ENCODE results near the gene MSRB1.
"Not testable (repeated sequence)": the region's sequence is repeated elsewhere in the genome, so short reads cannot be mapped to it uniquely, and the experiment has no call there.

Gene MSRB1

DNA sequence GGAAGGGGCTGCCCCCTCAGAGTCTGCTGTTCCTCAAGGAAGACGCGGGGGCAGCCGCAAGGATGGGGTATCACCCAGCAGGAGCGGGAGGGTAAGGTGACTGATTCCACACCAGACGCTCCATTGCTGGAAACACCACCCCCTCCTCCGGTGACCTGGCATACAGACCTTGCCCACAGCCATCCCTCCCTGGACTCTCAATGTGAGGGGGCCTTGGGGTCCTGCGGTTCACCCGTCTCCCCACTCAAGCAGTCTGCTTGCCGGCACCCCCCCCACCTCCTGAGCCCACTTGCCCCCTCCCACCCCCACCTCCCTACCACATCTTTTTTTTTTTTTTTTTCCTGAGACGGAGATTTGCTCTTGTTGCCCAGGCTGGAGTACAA is 12.7 kb downstream of the MSRB1 start:
- no peak for DNase-seq
- TF ChIP-seq GATA1 (IDR thresholded peaks at IDR 0.05; ENCODE audit: low read depth, low read length), result no peak
- no peak for TF ChIP-seq POLR2A (IDR thresholded peaks at IDR 0.05; ENCODE audit: low read length)

- DNase-seq, result peak; percentile 90 to 94
- no peak for TF ChIP-seq GATA1 (IDR thresholded peaks at IDR 0.05; ENCODE audit: low read depth, low read length)
- TF ChIP-seq POLR2A (IDR thresholded peaks at IDR 0.05; ENCODE audit: low read length), result no peak
These were observed 13.2 kb downstream of the MSRB1 start for GRCh38 chr16:1929578-1930337.

DNA sequence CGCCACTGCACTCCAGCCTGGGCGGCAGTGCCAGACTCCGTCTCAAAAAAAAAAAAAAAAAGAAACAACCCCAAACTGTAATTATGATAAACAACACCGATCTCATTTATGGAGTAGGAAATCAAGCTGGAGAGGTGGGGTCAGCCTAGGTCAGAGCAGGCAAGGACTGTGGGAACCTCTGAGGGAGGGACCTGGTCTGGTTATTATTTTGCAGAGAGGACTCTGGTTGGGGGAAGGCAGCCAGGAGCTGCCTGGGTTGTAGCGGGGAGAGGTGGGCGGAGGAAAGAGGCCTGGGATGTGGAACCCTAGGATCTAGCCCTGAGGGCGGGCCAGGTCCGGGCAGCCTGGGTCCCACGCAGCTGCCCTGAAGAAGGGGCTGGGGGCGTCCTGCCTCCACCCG is 13.9 kb downstream of the MSRB1 start:
- DNase-seq, result no peak
- no peak for TF ChIP-seq POLR2A (IDR thresholded peaks at IDR 0.05; ENCODE audit: low read length)
- no peak for TF ChIP-seq GATA1 (IDR thresholded peaks at IDR 0.05; ENCODE audit: low read depth, low read length)

DNA sequence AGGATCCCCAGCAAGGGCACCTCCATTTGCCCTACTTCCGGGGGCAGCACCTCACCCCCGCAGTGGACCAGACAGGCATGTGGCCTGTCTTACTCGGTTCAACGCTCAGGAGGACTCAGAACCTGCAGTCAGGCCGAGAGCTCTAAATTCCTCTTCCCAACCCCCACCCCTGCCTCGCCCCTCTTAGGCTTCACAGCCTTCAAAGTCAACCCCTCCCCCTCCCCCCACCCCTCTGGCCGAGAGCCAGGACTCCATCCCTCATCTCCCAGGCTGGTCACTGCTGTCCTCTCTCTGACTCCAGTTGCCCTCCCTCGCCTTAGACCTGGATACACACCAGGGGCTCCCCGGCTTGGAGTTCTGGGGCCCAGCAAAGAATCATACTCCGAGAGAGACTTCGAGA is 16.7 kb downstream of the MSRB1 start:
- no peak for TF ChIP-seq POLR2A (IDR thresholded peaks at IDR 0.05; ENCODE audit: low read length)
- TF ChIP-seq GATA1 (IDR thresholded peaks at IDR 0.05; ENCODE audit: low read depth, low read length), result no peak
- DNase-seq, result no peak

GRCh38 chr16:1924095-1924494 is 18.9 kb downstream of the MSRB1 start:
- no peak for DNase-seq
- TF ChIP-seq GATA1 (IDR thresholded peaks at IDR 0.05; ENCODE audit: low read depth, low read length) (no peak), POLR2A (IDR thresholded peaks at IDR 0.05; ENCODE audit: low read length) (no peak)

- no peak for DNase-seq
- TF ChIP-seq GATA1 (IDR thresholded peaks at IDR 0.05; ENCODE audit: low read depth, low read length), result no peak
- no peak for TF ChIP-seq POLR2A (IDR thresholded peaks at IDR 0.05; ENCODE audit: low read length)
These were observed 19.5 kb downstream of the MSRB1 start for GRCh38 chr16:1923299-1924034.

DNA sequence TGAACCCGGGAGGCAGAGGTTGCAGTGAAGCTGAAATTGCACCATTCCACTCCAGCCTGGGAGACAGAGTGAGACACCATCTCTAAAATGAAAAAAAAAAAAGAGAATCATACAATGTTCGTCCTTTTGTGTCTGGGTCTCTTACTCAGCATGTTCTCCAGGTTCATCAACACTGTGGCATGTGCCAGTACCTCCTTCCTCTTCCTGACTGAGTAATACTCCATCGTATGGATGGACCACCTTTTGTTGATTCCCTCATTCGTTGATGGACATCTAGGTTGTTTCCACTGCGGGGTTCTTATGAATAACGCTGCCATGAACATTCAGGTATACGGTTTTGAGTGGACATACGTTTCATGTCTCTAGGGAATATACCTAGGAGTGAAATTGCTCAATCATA is 20.6 kb downstream of the MSRB1 start:
- TF ChIP-seq GATA1 (IDR thresholded peaks at IDR 0.05; ENCODE audit: low read depth, low read length) (no peak), POLR2A (IDR thresholded peaks at IDR 0.05; ENCODE audit: low read length) (no peak)
- no peak for DNase-seq

DNA sequence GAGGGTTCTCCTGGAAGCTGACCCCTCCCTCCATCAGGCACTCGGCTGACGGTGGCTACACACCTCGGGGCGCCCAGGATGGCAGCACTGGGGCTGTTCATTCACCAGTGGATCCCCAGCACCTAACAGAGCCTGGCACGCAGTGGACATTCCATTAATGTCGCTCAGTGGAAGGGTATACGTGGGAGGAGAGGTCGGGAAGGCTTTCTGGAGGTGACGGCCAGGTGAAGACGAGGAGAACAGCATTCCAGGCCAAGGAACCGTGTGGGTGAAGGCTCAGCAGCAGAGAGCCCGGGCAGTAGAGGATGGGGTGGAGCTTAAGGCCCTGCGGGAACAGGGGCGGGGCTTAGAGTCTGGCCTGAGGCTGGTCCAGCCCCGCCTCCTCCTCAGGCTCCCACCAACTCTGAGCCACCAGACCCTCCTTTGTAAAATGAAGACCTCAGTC is 22.2 kb downstream of the MSRB1 start:
- TF ChIP-seq POLR2A (IDR thresholded peaks at IDR 0.05; ENCODE audit: low read length) (no peak), GATA1 (IDR thresholded peaks at IDR 0.05; ENCODE audit: low read depth, low read length) (no peak)
- DNase-seq, result peak; percentile 24 to 47

DNA sequence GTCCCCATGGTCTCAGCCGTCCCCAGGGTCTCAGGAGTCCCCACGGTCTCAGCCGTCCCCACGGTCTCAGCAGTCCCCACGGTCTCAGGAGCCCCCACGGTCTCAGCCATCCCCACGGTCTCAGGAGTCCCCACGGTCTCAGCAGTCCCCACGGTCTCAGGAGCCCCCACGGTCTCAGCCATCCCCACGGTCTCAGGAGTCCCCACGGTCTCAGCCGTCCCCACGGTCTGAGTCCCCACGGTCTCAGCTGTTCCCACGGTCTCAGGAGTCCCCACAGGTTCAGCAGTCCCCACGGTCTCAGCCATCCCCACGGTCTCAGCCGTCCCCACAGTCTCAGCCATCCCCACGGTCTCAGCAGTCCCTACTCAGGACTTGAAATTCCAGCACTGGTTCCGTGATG is 22.9 kb downstream of the MSRB1 start:
- not testable (repeated sequence) for DNase-seq

DNA sequence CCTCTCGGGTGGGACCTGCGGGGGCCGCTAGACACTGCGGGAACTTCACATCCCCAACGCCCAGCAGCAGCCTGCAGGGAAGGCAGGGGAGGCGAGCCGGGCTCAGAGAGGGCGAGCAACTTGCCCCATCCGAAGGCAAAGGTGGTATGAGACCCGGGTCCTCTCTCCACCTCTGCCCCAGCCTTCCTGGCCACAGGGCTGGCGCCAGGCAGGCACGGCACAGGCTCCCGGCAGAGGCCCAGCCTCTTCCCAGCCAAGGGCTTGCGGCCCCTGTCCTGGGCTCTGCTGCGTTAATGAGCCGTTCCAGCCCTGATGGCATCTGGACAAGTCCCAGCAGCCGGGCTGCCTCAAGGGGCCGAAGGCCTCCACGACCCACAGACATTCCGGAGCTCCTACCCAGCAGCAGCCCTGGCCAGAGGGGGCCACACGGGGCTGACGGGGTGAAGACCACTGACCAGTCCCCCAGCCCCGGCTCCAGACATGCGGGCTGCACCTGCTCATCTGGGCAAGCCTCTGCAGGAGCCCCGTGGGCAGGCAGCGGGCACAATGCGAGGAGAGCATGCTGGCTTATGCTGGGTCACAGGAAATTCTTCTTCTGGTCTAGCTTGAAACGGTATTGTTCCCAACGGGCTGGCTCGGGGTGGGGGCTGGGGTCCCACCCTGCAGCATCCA is 23.5 kb downstream of the MSRB1 start:
- TF ChIP-seq POLR2A (IDR thresholded peaks at IDR 0.05; ENCODE audit: low read length) (no peak), GATA1 (IDR thresholded peaks at IDR 0.05; ENCODE audit: low read depth, low read length) (no peak)
- no peak for DNase-seq

DNA sequence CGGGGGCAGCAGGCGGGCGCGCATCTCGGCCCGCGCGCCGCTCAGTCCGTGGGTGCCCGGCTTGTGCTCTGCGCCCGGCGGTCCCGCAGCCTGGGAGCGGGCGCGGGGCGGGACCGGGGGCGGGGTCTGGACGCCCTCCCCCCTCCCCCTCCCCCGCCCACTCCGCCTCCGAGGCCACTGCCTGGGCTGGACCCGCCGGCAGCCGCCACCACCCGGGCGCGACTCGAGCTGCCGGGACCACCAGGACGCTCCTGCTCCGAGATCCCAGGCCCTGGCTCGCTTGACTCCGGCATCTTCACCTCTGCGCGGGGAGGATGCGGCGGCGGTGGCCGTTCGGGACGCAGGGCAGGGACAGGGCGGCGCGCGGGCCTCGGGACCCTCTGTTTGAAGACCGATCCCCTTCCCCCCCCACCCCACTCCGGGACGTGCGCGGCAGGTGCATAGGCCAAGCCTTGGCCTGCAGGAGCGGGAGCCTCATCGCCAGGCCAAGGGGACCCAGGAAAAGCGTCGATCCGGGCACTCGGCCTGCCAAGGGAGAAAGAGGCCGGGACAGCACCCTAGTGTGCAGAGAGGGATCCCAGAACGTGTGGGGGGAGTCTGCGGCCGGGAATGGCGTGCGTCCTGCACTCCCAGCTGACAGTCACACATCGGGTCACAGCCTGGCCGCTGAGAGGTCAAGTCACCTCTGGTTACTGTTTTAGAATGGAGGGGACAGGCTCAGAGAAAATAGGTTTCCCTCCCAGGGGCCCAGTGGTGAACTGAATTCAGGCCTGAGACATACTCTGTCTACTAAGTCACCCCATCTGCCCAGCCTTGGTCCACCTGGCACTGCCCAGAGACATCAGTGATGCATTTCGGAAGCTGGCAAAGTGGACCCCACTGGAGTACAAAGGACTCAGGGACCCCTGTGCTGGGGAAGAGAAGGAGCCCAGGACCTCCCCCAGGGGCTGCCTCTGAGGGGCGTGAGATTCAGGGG is 24.4 kb downstream of the MSRB1 start, which contains the start of gene HS3ST6:
Gene HS3ST6, minus strand, starts transcription at position 65 of the 976 bp plus-strand sequence. CDS start 92 bp downstream, outside the sequence.
- no peak for DNase-seq
- TF ChIP-seq GATA1 (IDR thresholded peaks at IDR 0.05; ENCODE audit: low read depth, low read length), result no peak
- TF ChIP-seq POLR2A (IDR thresholded peaks at IDR 0.05; ENCODE audit: low read length), result no peak

DNA sequence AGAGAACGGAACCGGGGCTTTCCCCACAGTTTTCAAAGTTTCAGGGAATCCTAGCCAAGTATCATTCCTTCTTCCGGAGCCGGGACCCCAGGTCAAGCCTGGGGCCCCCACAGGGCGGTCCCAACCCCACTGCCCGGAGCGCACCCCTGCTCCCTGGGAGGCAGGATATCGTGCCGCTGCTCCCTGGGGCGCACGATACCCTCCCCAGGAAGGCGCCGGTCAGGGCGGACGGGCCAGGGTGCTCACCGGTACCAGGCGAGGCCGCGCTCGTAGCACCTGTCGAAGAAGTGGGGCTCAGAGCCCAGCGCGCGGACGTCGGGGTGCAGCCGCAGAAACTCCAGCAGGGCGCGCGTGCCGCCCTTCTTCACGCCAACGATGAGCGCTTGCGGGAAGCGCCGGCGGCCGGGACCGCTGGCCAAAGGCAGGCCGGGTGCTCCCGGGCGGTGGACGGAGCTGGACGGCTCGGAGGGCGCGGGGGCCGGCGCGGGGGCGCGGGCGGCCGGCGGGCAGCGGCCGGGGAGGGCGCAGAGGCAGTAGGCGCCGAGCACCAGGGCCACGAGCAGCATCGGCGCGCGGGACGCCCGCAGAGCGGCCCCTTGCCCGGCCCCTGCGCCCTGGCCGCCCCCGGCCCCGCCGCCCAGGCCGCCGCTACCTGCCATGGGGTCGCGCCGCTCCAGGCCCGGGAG is 25.2 kb downstream of the MSRB1 start:
- no peak for DNase-seq
- TF ChIP-seq POLR2A (IDR thresholded peaks at IDR 0.05; ENCODE audit: low read length) (no peak), GATA1 (IDR thresholded peaks at IDR 0.05; ENCODE audit: low read depth, low read length) (no peak)

Data from erythroblast (primary cell).